Stimulated activated naive CD4-positive, alpha-beta T cell (primary cell): ENCODE results near the gene PJA2.
"Not testable (repeated sequence)": the region's sequence is repeated elsewhere in the genome, so short reads cannot be mapped to it uniquely, and the experiment has no call there.

Experiments used
- DNase-seq, 6 experiments: peaks; one replicate each; lab custom pipeline; 2025; lab: John Stamatoyannopoulos, UW

Gene PJA2, protein sequence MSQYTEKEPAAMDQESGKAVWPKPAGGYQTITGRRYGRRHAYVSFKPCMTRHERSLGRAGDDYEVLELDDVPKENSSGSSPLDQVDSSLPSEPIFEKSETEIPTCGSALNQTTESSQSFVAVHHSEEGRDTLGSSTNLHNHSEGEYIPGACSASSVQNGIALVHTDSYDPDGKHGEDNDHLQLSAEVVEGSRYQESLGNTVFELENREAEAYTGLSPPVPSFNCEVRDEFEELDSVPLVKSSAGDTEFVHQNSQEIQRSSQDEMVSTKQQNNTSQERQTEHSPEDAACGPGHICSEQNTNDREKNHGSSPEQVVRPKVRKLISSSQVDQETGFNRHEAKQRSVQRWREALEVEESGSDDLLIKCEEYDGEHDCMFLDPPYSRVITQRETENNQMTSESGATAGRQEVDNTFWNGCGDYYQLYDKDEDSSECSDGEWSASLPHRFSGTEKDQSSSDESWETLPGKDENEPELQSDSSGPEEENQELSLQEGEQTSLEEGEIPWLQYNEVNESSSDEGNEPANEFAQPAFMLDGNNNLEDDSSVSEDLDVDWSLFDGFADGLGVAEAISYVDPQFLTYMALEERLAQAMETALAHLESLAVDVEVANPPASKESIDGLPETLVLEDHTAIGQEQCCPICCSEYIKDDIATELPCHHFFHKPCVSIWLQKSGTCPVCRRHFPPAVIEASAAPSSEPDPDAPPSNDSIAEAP

DNA sequence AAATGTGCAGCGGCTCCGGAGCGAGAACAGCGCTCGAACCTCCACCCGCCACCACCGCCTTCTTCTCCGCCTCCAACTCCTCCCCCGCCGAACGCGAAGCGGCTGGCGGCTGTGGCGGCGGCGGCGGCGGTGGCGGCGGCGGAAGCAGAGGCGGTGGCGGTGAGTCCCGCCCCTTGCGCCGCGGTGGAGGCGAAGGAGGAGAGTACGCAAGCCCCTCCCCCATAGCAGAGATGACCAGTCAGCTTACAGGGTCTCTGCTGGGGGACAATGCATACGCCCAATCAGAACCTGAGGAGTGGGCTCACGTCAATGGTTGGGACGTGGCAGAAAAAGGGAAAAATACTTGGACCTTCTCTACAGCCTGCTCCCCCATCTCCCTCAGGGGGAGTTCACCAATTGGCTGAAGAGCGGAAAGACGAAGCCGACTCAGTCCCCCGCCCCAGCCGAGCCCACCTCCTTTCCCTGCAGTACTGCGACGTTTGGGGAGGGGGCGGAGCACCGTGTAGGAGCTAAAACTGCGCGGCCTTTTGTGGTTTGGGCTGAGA, at the start of gene PJA2:
Gene PJA2, minus strand, starts transcription at position 131 of the 545 bp plus-strand sequence. CDS start 26,541 bp downstream, outside the sequence.
- DNase-seq = peak; percentile 96 to 100 (median 98)

DNA sequence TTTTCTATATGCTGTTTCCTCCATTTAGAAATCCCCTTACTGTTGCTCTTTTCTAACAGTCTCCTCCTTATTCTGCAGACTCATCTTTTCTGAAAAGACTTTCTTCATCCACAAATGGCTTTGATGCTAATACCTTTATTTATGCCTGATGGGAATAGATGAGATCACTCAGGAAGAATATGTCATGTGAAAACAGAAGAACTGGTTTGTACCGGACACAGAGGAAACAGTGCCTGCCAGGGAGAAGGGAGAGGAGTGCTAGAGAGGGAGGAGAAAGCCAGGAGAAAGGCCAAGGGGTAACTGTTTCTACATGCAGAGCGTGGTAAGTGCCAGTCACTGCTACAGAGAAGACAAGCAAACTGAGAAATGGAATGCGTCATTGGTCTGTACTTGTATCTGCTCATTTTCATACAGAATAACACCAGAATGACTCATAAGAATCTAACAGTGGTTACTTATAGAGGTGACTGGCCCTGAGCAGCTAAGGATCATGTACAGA, 45.9 kb upstream of the PJA2 start:
- no peak for DNase-seq

DNA sequence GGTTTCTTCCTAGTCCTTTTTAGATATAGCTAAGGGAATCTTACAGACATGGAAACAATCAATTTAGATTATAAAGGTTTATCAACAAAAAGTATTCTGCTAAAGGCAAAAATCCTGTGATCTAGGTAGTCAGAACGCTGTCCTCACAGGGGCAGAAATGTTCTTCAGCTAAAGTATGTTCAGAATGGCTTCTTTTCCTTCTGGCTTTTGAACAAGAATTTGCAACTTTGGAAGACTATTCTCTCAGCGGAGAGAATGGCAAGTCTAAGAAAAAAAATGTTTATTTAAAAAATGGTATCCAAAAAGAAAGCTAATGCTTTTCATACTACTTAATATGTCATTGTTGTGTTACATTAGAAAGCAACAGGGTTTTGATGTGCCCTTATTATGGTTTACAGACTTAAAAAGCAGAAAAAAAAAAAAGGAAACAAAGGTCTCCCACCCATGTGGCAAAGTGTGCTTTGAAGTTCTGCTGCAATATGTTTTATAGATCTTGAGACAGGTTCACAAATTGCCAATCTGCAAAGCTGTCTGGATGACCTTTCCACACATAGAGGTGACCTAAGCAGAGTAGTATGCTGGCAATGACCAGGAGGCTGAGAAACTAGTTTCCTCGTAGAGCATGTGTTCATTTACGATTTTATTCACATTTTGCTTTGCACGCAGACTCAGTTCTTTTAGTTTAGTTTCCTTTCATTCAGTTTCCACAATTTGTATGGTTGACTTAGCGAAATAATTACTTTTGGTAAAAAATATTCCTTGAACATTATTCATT, 45.1 kb upstream of the PJA2 start:
- no peak for DNase-seq

DNA sequence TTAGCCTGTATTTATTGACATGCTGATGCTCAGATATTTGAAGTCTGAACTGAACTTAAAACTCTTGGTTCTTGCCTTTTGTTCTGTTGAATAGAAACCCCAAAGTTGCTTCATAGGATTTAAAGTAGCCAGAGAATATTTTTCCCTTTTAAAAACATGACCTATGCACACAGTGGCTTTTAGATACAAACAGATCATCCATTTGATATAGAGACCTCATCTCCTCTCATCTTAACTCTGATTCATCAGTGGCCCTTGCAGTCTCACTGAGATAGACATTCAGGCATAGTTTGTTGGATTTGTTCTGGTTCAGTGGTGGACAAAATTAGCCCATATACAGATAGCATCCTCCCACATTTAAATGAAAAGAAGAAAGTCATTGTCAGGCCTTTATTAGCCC, 43.5 kb upstream of the PJA2 start:
- no peak for DNase-seq

DNA sequence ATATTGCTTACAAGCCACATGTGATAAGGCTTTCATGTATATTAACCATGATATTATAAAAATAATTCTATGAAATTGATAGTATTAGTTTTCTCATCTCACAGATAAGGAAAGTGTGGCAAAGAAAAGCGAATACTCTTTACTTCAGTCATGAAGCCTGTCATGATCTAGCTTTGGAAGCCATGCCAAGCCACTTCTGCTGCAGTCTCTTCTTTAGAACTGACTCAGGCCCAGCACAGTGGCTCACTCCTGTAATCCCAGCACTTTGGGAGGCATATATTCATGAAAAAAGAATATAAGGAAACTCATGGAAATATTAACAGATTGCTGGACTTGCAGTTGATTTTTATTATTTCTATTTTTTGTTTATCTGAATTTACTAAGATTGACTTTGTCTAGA, 42.9 kb upstream of the PJA2 start:
- DNase-seq = no peak

DNA sequence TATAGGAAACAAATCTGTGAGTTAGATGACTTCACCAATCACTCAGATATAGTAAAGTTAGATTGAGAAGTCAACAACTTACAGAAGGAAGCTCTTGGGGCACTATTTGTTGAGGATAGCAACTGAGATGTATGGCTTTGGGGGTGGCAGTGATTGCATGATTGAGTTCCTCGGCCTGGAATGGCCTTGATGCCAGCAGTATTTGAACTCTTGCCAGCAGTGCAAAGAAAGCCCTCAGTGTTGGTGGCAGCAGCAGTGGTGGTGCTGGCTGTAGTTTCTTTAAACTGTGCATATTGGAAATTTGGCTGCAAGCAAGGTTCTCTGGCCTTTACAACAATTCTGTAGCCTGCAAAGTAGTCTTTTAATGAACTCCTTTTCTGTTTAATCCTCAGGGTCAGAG, 41.4 kb upstream of the PJA2 start:
- no peak for DNase-seq

DNA sequence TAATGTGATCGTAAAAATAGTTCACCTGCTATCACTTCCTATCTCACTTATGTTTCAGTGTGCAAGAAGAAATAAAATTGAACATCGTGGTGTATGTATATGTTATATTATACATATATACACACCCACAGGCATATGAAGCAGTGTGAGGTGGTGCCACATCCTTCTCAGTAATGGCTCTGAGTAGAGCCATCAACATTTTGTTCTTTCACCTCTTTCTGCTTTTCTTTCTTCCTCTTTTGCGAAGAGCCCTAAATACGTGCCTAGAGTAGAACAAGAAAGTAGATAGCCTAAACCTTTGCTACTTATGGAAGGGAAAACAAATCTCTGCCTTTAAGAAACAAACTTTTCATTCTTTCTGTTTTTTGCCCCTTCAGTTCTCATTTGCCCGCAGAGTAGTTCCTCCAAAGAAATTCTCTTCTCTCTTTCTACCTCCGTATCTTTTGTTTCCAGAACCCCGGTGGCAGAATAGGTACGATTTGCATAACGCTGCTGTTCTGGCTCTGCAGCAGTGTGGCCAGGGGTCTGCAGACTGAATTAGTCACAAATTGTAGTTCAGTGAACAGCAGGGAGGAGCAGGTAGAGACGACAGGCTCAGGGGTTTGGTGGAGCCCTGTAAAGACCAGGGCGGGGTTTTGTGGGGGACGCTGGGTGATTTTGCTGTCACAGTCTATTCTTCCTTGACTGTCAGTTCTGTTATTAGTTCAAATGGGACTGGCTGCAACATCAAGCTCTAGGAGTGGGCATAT, 40.5 kb upstream of the PJA2 start:
- DNase-seq = no peak

DNA sequence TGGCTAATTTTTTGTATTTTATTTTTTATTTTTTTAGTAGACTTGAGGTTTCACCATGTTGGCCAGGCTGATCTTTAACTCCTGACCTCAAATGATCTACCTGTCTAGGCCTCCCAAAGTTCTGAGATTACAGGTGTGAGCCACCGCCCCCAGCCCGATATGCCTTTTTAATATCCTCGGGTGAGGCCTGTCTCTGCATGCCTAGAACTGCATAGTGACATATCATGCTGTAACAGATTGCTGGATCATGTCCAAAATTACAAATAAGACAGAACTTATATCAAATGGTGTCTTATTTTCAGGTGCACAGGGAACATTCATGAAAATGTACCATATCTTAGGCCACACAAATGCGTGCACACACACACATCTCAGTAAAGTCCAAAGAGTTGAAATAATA, 39.1 kb upstream of the PJA2 start:
- no peak for DNase-seq

DNA sequence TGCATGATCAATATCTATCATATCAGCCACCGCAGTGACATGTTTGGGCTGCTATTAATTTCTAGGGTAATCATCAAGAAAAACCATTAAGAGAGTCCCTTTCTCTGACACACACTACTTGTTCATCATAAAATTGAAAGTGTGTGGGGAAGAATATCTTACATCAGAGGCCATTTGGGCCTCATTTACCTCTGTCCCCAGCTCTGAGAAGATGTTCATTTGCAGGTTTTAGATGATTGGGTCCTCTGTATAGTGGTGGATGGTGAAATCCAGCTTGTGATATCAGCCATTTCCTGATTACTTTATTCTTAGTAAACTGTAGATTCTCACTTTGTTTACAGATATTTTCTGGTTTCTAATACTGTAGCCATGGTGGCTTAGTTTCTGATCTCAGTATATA, 29.8 kb upstream of the PJA2 start:
- DNase-seq = no peak

DNA sequence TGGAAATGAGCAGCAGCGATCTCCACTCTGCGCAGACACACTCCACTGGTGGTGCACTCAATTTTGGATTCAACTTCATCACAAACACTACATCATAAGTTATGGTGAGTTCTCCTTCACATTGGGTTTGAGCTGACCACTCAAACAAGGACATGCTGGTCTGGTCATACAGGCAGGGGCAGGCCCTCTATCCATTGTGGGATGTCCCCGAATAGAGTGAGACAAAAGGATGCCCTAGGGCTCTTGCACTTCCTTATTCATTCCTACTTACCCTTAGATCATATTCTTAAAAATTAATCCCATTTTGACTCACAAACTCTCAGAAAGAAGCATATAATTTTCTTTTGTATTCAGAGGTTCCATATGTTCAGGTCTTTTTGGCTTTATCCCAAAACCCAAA, 16.3 kb upstream of the PJA2 start:
- DNase-seq = no peak

DNA sequence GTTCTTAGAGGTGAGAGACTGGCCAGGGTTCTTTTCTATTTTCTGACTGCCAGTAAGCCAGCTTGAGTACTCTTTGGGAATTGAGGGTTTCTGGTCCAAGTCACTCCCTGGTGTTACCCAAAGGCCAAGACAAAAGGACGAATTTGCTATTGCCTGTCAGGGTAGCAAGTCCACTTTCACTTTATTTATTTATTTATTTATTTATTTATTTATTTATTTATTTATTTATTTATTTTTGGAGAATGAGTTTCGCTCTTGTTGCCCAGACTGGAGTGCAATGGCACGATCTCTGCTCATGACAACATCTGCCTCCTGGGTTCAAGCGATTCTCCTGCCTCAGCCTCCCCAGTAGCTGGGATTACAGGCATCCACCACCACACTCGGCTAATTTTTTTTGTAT, 15.7 kb upstream of the PJA2 start:
- DNase-seq = not testable (repeated sequence)

DNA sequence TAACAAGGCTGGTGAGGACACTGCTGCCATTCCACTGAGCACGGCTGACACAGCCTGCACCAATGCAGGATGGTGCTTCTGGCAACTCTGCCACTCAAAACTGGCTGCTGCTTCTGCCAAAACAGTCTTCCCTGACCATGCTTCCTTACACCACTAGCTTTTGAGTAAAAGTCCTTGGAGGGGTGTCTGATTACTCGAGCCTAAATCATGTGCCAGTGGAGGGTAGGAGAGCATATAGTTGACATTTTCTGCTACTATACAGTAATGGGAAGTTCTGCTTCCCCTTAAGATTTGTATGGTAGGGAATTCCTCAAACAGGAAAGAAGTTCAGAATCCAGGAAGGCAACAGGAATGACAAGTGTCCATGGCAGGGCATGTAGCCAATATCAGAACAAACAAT, 12.2 kb upstream of the PJA2 start:
- no peak for DNase-seq

DNA sequence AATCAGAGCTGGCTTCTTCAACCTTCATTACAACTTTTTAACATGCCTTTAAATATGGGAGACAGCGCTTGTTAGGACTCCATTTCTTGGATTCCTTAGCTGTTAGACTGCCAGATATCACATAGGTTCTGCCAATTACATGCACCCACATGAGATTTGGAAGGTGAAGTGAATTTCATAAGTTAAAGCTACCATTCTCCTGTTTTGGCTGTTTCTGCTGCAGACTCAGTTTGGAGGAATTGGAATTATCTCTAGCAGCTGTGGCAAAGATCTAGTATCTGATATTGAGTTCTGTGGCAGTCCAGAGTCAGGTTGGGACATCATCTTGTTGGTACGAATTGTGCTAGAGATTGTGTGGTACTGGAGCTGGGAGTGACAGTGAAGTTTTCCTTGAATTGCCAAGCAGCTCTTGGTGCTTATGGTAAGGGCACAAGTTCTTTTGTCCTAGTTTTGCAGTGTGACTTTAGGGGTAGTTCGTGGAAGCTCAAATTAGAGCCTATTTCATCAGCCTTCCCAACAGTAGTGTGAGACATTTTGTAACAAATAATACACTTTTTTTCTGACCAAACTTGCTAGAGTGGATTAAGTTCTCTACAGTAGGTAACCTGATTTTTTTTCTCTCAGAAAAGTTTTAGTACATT, 9.1 kb upstream of the PJA2 start:
- no peak for DNase-seq

DNA sequence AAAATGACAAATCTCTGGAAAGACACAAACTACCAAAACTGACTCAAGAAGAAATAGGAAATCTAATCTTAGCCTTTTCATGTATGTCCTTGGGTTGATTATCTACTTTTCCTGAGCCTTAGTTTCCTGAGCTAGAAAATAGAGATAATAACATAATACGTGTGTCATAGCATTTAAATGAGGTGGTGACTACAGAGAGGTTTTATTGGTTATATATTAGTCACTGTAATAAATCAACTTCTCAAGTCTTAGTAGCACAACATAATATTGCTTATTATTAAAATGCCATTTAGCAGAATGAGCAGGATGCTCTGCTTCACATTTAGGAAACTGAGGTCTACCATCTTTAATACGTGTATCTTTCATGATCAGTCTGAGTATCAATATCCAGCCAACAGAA, 7.1 kb upstream of the PJA2 start:
- no peak for DNase-seq

DNA sequence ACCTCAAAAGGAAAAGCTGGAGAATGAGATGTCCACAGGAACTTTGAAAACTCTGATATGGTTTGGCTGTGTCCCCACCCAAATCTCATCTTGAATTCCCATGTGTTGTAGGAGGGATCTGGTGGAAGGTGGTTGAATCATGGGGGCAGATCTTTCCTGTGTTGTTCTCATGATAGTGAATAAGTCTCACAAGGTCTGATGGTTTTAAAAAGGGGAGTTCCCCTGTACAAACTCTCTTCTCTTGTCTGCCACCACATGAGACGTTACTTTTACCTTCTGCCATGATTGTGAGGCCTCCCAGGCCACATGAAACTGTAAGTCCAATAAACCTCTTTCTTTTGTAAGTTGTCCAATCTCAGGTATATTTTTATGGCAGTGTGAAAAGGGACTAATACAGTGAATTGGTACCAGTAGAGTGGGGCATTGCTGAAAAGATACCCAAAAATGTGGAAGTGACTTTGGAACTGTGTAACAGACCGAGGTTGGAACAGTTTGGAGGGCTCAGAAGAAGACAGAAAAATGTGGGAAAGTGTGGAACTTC, 4.2 kb upstream of the PJA2 start:
- not testable (repeated sequence) for DNase-seq

DNA sequence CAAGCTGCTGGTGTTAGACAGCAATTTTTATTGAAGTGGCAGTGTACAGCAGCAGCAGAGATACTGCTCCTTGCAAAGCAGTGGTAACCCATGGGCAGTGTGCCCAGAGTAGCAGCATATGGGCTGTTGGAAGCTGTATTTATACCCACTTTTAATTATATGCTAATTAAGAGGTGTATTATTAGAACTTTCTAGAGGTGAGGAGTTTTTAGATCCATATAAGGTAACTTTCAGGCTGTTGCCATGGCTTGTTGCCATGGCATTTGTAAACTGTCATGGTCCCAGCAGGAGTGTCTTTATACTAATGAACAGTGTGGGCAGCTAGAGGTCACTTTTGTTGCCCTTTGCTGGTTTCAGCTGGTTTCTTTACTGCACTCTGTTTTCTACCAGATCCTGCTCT, 3.7 kb upstream of the PJA2 start:
- no peak for DNase-seq

DNA sequence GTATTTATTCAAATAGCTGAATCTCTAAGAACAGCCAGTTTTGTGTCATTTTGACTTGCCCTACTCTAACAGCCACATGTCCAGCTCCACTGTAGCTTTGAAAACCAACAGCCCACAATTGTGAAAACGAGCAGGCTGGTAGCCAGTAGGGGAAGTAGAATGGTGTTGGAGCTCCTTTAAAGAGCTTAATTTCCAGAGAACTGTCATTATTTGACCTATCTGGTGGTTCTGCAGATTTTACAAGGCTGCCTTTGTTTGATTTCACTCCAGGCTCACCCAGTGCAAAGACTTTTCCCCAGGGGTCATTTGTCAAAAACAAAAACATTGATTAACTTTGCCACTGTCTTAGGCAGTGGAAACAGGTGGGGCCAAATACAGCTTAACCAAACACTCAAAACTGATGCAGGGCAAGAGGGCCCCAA, 3.2 kb upstream of the PJA2 start:
- no peak for DNase-seq

DNA sequence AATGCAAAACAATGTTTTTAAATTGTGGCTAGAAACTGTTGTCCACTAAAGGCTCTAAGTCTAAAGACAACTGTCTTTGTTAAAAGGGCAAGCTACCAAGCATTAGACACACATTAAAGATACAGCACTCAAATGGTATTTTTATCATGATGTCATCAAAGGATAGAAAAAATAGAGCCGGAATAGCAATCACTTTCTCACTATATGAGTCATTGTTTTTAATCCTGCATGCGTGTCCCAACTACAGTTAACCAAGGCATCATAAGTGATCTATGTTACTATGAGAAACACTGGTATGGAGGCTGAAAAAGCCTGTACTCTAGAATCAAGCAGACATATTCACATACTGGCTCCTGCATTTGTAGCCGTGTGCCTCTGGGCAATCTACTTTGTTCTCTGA, 1.9 kb upstream of the PJA2 start:
- peak in 1 of 6 experiments; percentile 6 for DNase-seq

DNA sequence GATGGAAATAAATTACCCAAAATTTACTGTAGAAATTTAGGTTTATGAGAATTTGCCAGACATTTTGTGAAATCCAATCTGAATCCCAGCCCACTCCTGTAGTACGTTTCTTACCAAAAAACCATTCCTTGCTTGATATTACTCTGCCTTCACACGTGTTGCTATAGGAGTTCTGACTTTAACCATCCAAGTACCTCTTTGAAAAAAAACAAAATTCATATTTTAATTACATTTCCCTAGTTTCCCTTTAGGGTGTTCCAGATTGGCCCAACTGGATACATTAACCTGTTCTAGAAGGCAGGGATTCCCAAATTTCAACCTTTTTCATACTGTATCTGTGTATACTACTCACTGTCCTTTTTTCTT, 1.4 kb upstream of the PJA2 start:
- DNase-seq = no peak

DNA sequence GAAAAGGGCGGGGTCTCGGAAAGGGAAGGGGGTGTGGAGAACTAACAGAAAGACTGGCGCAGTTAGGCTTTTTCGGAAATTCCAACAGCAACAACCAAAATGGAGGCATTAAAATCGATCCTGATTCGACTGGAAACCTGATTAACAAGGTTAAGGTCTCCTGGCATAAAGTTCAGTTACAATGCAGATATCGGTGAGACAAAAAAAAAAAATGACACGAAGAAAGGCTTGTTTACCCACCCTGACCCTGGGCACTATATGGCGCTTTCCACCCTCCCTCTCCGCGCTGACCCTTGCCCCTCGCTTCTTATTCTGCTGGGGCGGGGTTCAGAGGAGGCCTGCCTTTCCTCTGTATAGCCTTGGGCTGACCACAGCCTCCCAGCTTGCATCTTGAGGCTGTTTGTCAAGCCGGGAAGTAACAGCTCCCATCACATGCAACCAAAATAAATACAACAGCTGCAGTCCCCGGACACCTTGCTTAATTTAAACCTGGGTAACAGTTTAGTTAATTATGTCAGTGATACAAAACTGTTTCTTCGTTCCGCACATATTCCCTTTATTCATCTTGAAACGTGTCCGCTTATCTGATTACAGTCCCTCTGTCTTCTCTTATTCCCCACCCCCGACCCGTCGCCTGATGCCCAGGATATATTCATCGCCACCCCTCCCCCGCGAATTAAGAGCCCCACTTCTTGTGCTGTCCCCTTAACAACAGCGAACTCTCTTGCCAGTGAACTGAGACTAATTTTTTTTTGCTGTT, 795 bp upstream of the PJA2 start:
- peak in 5 of 6 experiments; percentile 9 to 69 (median 44) for DNase-seq
